AG10803 (cell line): ENCODE data around the gene MYO16.

ENCODE experiments used
- DNase-seq: peaks from one replicate; pipeline ENCODE4 v3.0.0; 2010; ENCODE audit warnings: low read depth
- H3K4me3 ChIP-seq: 2 replicates; pipeline ENCODE4 v1.5.1; 2011; ENCODE audit warnings: mild to moderate bottlenecking, low read length, control low read depth
- TF ChIP-seq, protein P1 (sequence below): conservative IDR thresholded peaks from 2 replicates; pipeline ENCODE4 v1.5.1; 2011; ENCODE audit warnings: mild to moderate bottlenecking, low read length, control low read depth, inconsistent platforms

Gene MYO16

DNA sequence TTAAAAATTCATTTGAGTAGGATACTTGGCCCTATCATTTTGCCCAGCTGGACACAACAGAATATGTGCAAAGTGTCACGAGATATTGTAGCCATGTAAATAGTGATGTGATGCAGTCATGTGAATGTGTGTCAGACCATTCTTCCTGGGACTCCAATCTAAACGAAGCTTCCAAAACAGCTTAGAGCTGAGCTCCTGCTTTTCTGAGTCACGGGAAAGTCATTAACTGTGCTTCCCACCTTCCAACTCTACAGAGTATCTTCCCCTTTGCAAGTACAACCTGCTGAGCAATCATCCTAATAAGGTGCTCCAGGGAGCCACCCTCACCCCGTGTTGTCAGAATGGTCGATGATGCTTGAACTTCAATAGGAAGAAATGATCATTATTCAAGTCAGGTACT is 294.7 kb downstream of the MYO16 start:
- DNase-seq, result no peak
- TF ChIP-seq, protein P1, sequence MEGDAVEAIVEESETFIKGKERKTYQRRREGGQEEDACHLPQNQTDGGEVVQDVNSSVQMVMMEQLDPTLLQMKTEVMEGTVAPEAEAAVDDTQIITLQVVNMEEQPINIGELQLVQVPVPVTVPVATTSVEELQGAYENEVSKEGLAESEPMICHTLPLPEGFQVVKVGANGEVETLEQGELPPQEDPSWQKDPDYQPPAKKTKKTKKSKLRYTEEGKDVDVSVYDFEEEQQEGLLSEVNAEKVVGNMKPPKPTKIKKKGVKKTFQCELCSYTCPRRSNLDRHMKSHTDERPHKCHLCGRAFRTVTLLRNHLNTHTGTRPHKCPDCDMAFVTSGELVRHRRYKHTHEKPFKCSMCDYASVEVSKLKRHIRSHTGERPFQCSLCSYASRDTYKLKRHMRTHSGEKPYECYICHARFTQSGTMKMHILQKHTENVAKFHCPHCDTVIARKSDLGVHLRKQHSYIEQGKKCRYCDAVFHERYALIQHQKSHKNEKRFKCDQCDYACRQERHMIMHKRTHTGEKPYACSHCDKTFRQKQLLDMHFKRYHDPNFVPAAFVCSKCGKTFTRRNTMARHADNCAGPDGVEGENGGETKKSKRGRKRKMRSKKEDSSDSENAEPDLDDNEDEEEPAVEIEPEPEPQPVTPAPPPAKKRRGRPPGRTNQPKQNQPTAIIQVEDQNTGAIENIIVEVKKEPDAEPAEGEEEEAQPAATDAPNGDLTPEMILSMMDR, result no peak
- H3K4me3 ChIP-seq, result no peak overlapping the region

DNA sequence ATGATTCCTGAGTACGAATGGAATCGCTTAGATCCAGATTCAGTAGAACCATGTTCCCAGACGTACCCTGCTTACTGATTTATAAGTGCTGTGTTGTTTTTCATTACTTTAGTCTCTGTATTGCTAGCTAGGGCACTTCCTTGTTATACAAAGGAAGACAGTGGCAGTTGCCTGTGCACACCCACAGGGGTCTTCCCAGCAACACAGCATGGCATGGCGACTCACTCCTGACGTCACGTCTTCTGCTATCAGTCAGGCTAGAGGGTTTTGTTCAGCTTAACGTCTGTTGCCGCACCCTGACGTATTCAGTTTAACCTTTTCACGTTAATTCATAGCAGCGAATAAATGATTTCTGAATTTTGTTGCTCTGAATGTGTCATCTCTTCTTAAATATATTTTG is 295.1 kb downstream of the MYO16 start:
- no peak for DNase-seq
- TF ChIP-seq, protein P1, result no peak
- no peak overlapping the region for H3K4me3 ChIP-seq

DNA sequence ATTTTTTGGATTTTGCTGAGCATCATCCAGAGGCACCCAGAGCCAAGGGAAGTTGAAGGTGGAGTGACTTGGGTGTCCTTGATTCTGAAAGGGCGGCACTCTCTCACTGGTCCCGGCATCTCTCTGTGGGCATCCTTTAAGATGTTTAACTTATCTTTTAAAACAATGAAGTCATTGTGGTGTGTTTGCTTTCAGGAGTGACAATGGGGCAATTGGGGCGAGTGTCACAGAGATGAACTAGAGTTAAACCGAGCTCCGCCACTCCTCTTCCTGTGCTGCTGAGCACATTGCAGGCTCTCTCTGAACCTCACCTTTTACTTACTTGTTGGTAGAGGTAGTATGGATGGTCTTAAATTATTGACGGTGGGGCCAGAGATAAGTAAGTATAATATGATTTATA is 295.7 kb downstream of the MYO16 start:
- TF ChIP-seq, protein P1, result no peak
- no peak overlapping the region for H3K4me3 ChIP-seq
- no peak for DNase-seq

DNA sequence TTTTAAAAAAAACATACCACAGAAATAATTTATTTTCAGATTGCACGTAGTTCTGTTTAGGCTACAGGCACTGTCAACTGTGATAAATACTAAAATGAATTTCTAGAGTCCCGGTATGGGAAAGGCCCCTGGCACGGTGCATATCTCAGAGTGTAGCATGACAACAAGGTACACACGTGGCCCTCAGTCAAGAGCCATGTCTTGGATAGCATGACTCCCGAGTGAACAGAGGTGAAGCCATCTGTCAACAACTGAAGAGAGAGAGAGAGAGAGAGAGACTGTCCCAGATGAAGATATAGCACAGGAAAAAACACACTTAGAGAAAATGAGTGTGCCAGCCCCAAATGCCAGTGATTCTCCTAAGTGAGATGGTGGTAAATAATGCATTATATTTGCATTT is 297.5 kb downstream of the MYO16 start:
- no peak overlapping the region for H3K4me3 ChIP-seq
- TF ChIP-seq, protein P1, result no peak
- no peak for DNase-seq

DNA sequence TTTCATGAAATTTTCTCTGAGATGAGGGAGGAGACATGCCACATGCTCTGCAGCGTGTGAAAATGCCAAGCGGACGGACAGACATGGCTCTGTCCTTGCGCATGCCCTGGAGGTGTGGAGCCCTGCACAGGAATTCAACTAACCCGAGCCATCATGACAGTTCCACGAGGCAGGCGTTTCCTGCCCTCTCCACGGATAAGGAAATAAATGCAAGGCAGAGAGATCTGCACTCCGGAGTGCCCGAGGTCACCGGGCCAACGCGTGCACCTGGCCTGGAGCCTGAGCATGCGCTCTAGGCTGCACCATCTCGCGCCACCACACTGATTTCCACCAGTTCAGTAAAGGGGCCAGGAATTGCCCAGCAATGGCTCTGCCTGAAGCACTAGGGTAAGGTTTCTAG is 298.2 kb downstream of the MYO16 start:
- H3K4me3 ChIP-seq, result no peak overlapping the region
- TF ChIP-seq, protein P1, result no peak
- DNase-seq, result no peak

DNA sequence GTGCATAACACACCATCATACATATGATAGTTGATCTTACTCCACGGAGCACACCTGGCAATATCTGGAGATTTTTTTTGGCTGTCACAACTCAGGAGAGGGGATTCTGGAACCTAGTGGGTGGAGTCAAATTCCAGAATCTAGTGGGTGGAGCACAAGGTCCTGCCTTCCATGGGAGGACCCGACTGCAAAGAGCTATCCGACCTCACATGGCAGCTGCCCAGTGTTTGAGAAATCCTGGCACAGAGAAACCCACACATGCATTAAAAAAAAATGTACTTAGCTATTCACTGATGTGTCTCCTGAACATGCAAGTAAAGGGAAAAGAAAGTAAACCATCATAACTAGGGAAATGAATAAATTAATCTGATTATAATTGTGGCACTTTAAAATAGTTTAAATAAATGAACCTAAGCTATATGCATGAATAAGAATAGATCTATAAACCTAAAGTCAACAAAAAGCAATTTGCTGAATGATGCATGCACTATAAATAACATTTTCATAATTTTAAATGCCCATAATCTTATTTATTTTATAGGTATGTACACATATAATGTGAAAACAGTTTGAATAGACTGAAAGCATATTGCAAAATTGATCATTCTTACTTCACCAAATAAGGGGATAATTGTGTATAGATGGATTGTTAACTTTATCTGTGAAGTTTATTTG is 300.3 kb downstream of the MYO16 start:
- peak; percentile 61 for DNase-seq
- TF ChIP-seq, protein P1, result no peak
- no peak overlapping the region for H3K4me3 ChIP-seq

DNA sequence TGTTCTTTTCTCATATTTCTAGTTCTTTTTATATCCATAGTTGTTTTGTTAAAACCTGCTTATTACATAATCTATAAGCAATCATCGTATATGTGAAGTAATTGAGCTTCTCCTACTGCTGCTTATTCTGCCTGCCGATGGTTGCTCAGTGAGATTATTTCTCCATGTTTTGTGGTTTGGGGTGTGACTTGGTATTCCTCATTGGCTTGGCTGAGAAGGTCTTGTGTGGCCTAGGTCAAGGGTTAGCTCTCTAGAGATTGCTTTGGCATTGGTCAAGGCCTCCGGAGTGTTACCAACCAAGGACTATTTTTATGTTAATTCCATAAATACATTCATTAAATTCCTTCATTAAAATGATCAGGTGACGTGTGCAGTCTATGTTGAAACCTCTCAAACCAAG is 302.8 kb downstream of the MYO16 start:
- H3K4me3 ChIP-seq, result no peak overlapping the region
- DNase-seq, result peak; percentile 8
- TF ChIP-seq, protein P1, result no peak
